Activated naive CD4-positive, alpha-beta T cell treated with anti-CD3 and anti-CD28 coated beads for 36 hours (primary cell): Measurements from ENCODE around the gene PFKP. TPM values are rescaled to one million over a fixed set of nuclear protein-coding genes. Genes with fewer than 3 reads are reported as not detected.
A peak's percentile ranks its signal among the peaks of the same experiment; 100 is the strongest.

ENCODE experiments used
- CTCF ChIA-PET: fragments of 350-600 bp; sonication (Branson Sonifier 250); formaldehyde crosslinking; loops from one replicate; lab custom pipeline; 2021; ENCODE audit warnings: antibody characterized with exemption; lab: Charles Lee
- DNase-seq: peaks from one replicate; pipeline ENCODE4 v3.0.0-alpha.2; 2020
- H3K27ac Mint-ChIP-seq: one replicate; pipeline ENCODE4 v1.8.0; 2021; ENCODE audit warnings: mild to moderate bottlenecking, mixed read lengths
- H3K27me3 Mint-ChIP-seq: one replicate; pipeline ENCODE4 v1.8.0; 2021; ENCODE audit warnings: low read depth, mixed read lengths
- H3K36me3 Mint-ChIP-seq: one replicate; pipeline ENCODE4 v1.8.0; 2021; ENCODE audit warnings: low read depth, mixed read lengths
- H3K4me1 Mint-ChIP-seq: one replicate; pipeline ENCODE4 v1.8.0; 2021; ENCODE audit warnings: low read depth, mixed read lengths
- H3K4me3 Mint-ChIP-seq: one replicate; pipeline ENCODE4 v1.8.0; 2021; ENCODE audit warnings: mild to moderate bottlenecking, moderate library complexity, mixed read lengths
- H3K9me3 Mint-ChIP-seq: one replicate; pipeline ENCODE4 v1.8.0; 2021; ENCODE audit warnings: mixed read lengths
- intact Hi-C: fragments of 100-400 bp; cut with micrococcal nuclease; formaldehyde crosslinking; loops from one replicate; pipeline ENCODE4 v1.15.1; 2023
- total RNA-seq, 2 experiments: library from RNA; stranded (reverse); gene quantifications; one replicate each; pipeline ENCODE4 v1.2.3, GENCODE V29; 2021

The PFKP gene
- total RNA-seq, 2 experiments from 2014 or later, result 96.2 to 99.7 TPM

GRCh38 chr10:3077940-3078630 lies 10.7 kb downstream of the PFKP start:
- DNase-seq, result no peak
- no peaks in the 10 kb centered on the region for H3K9me3 Mint-ChIP-seq
- peaks cover 46% of the 10 kb centered on the region for H3K36me3 Mint-ChIP-seq
- intact Hi-C loops, result no loop called here
- H3K4me3 Mint-ChIP-seq, result no peak overlapping the region
- H3K4me1 Mint-ChIP-seq, result peaks cover 33% of the 10 kb centered on the region
- no peak overlapping the region for H3K27ac Mint-ChIP-seq
- no peaks in the 10 kb centered on the region for H3K27me3 Mint-ChIP-seq
- CTCF ChIA-PET, result no interaction called here

- CTCF ChIA-PET, result no interaction called here
- H3K36me3 Mint-ChIP-seq, result peaks cover 42% of the 10 kb centered on the region
- peaks cover 28% of the 10 kb centered on the region for H3K4me1 Mint-ChIP-seq
- no peak overlapping the region for H3K27ac Mint-ChIP-seq
- H3K9me3 Mint-ChIP-seq, result no peaks in the 10 kb centered on the region
- DNase-seq, result no peak
- no peaks in the 10 kb centered on the region for H3K27me3 Mint-ChIP-seq
- intact Hi-C loops, result no loop called here
- H3K4me3 Mint-ChIP-seq, result no peak overlapping the region
Measured at GRCh38 chr10:3081383-3081981, 14.1 kb downstream of the PFKP start.

- no peak for DNase-seq
- intact Hi-C loops, result no loop called here
- no peaks in the 10 kb centered on the region for H3K27me3 Mint-ChIP-seq
- CTCF ChIA-PET, result no interaction called here
- peaks cover 43% of the 10 kb centered on the region for H3K36me3 Mint-ChIP-seq
- no peaks in the 10 kb centered on the region for H3K9me3 Mint-ChIP-seq
- H3K4me3 Mint-ChIP-seq, result no peak overlapping the region
- H3K27ac Mint-ChIP-seq, result no peak overlapping the region
- peaks cover 25% of the 10 kb centered on the region for H3K4me1 Mint-ChIP-seq
Measured at GRCh38 chr10:3082290-3082689, 14.9 kb downstream of the PFKP start.

- H3K4me1 Mint-ChIP-seq, result peaks cover 34% of the 10 kb centered on the region
Measured at GRCh38 chr10:3085785-3086567, 18.6 kb downstream of the PFKP start.

GRCh38 chr10:3090388-3090787 lies 23.0 kb downstream of the PFKP start:
- H3K4me1 Mint-ChIP-seq, result peaks cover 62% of the 10 kb centered on the region
- peaks cover 62% of the 10 kb centered on the region for H3K36me3 Mint-ChIP-seq
- intact Hi-C loops, result no loop called here
- H3K27ac Mint-ChIP-seq, result no peak overlapping the region
- H3K27me3 Mint-ChIP-seq, result no peaks in the 10 kb centered on the region
- no peaks in the 10 kb centered on the region for H3K9me3 Mint-ChIP-seq
- no peak overlapping the region for H3K4me3 Mint-ChIP-seq
- CTCF ChIA-PET, result no interaction called here
- DNase-seq, result no peak

More at GRCh38 chr10:3085785-3086567, 18.6 kb downstream of the PFKP start:
- Mint-ChIP-seq H3K27ac (no peak overlapping the region), H3K4me3 (no peak overlapping the region), H3K27me3 (no peaks in the 10 kb centered on the region), H3K9me3 (no peaks in the 10 kb centered on the region), H3K36me3 (peaks cover 46% of the 10 kb centered on the region)
- no peak for DNase-seq
- intact Hi-C loops, result no loop called here
- CTCF ChIA-PET, result no interaction called here

GRCh38 chr10:3090914-3091787 lies 23.8 kb downstream of the PFKP start:
- peaks cover 61% of the 10 kb centered on the region for H3K36me3 Mint-ChIP-seq
- intact Hi-C loops, result no loop called here
- no peaks in the 10 kb centered on the region for H3K27me3 Mint-ChIP-seq
- CTCF ChIA-PET, result interaction anchor here (0.8 kb wide), 1 partner anchor 16 kb away, joined by 3 read pairs; no protein-coding TSS in a partner anchor
- no peak overlapping the region for H3K4me3 Mint-ChIP-seq
- peaks cover 65% of the 10 kb centered on the region for H3K4me1 Mint-ChIP-seq
- H3K27ac Mint-ChIP-seq, result peak overlapping the region; percentile 62
- peak; percentile 60 for DNase-seq
- no peaks in the 10 kb centered on the region for H3K9me3 Mint-ChIP-seq

- Mint-ChIP-seq H3K27ac (no peak overlapping the region), H3K36me3 (peaks cover 53% of the 10 kb centered on the region), H3K4me1 (peaks cover 66% of the 10 kb centered on the region), H3K9me3 (no peaks in the 10 kb centered on the region), H3K4me3 (no peak overlapping the region), H3K27me3 (no peaks in the 10 kb centered on the region)
- CTCF ChIA-PET, result no interaction called here
- intact Hi-C loops, result no loop called here
- no peak for DNase-seq
Measured at GRCh38 chr10:3091921-3092320, 24.6 kb downstream of the PFKP start.

GRCh38 chr10:3093996-3094395 lies 26.6 kb downstream of the PFKP start:
- Mint-ChIP-seq H3K9me3 (no peaks in the 10 kb centered on the region), H3K4me1 (peaks cover 66% of the 10 kb centered on the region), H3K4me3 (no peak overlapping the region), H3K27ac (no peak overlapping the region), H3K27me3 (no peaks in the 10 kb centered on the region), H3K36me3 (peaks cover 52% of the 10 kb centered on the region)
- intact Hi-C loops, result no loop called here
- CTCF ChIA-PET, result no interaction called here
- no peak for DNase-seq

- Mint-ChIP-seq H3K27me3 (no peaks in the 10 kb centered on the region), H3K4me1 (peaks cover 63% of the 10 kb centered on the region), H3K36me3 (peaks cover 56% of the 10 kb centered on the region), H3K27ac (peak overlapping the region; percentile 81), H3K4me3 (no peak overlapping the region), H3K9me3 (no peaks in the 10 kb centered on the region)
- CTCF ChIA-PET, result interaction anchor here (0.7 to 0.8 kb wide), 2 partner anchors 64 to 106 kb away, joined by 3 to 6 read pairs; no protein-coding TSS in a partner anchor
- intact Hi-C loops, result loop anchor here (1.0 to 5.0 kb wide), 7 partner anchors 26 to 1984 kb away; partner anchors contain the start of gene PITRM1
- no peak for DNase-seq
Measured at GRCh38 chr10:3094609-3095036, 27.3 kb downstream of the PFKP start.

GRCh38 chr10:3095373-3096139 lies 28.2 kb downstream of the PFKP start:
- DNase-seq, result peak; percentile 79
- Mint-ChIP-seq H3K27ac (peak overlapping the region; percentile 81), H3K4me3 (peak overlapping the region; percentile 27), H3K27me3 (no peaks in the 10 kb centered on the region), H3K4me1 (peaks cover 56% of the 10 kb centered on the region), H3K36me3 (peaks cover 57% of the 10 kb centered on the region), H3K9me3 (no peaks in the 10 kb centered on the region)
- intact Hi-C loops, result loop anchor here (1.0 to 5.0 kb wide), 7 partner anchors 27 to 1985 kb away; partner anchors contain the start of gene PITRM1
- CTCF ChIA-PET, result interaction anchor here (0.5 to 0.8 kb wide), 4 partner anchors 63 to 675 kb away, joined by 3 to 6 read pairs (median 4); no protein-coding TSS in a partner anchor

GRCh38 chr10:3096149-3096548 lies 28.8 kb downstream of the PFKP start:
- CTCF ChIA-PET, result no interaction called here
- peaks cover 50% of the 10 kb centered on the region for H3K4me1 Mint-ChIP-seq
- intact Hi-C loops, result loop anchor here (5.0 kb wide), 2 partner anchors 661 to 1556 kb away; no protein-coding TSS in a partner anchor
- H3K9me3 Mint-ChIP-seq, result no peaks in the 10 kb centered on the region
- no peak overlapping the region for H3K27ac Mint-ChIP-seq
- DNase-seq, result no peak
- H3K36me3 Mint-ChIP-seq, result peaks cover 57% of the 10 kb centered on the region
- no peak overlapping the region for H3K4me3 Mint-ChIP-seq
- no peaks in the 10 kb centered on the region for H3K27me3 Mint-ChIP-seq
